ENCODE data around the gene XXYLT1. TPM values are rescaled to one million over a fixed set of nuclear protein-coding genes. Genes with fewer than 3 reads are reported as not detected.

The XXYLT1 gene
- total and polyA plus RNA-seq, 10 of the 15 experiments (the other 5 are each of a cell fraction or from before 2014, with no cell fraction given), result 1.2 to 14.2 (median 9.3) TPM

DNA sequence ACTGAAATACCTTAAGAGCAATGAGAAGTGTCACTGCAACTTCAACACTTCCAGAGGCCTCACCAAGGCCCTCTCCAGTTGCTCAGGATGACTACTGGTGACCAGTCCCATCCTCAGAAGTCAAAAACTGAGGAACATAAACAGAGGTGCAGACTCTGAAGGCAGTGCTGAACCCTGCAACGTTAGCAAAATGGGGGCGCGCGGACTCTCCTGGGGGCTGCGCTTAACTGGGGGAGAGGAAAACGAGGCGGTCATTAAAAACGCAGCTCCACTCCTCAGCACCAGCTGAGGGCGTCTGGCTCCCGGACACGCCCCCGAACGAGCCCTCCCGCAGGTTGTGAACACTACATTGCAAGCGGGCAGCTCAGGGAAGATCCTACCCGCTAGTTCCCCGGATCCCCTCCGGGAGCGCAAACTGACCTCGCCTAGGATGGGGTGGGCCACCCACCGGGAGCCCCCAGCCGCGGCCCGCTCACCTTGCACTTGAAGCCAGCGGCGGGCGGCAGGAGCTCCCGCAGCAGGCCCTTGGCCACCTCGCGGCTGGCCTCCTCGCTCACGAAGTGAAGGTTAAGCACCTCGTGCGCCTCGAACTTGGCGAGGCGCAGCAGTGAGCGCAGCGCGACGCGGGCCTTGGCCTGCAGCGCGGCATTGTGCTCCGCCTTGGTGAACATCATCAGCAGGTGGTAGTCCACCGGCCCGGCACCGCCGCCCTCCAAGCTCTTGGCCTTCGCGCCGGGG is 711 bp downstream of the XXYLT1 start (continued):
- no peak; the same call in 1 of the 2 replicates for TF ChIP-seq SIN3A (IDR thresholded peaks at IDR 0.05; ENCODE audit: low read depth, low read length)

DNA sequence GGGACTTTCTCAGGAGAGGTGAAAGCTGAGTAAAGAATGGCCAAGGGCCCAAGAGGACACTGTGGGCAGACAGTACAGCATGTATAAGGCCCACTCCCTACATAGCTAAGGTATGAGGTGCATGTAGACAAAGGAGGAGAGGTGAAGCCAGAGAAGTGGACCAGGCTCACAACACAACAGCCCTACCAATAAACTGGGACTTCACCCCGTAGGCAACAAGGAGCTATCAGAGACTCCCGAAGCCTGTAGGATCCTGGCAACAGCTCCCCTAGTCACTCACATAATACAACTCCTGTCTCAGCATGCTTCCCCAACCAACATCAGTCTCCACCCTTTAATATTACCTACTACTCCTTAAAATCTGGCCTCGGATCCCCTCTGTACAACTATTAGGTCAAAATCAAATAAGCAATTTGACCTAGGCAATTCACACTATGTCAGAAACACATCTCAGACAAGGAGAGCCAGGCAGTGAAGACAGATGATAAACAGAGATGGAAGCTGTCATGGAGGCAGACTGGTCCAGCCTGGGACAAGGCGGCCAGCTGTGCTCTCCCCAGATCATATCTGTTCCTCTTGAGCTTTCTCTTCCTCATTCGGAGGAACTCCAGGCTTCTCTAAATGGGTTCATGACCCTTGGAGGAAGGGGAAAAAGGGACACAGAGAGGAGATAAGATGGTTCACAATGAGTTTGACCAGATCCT is 1.4 kb downstream of the XXYLT1 start:
- peak overlapping the region; percentile 85 for H3K4me3 ChIP-seq
- TSS peak; percentile 35 for BruUV-seq (replicated peaks)
- intact Hi-C loops (cut with micrococcal nuclease; ENCODE audit: unreplicated experiment) (loop anchor here (2.0 to 10.0 kb wide), 3 partner anchors 173 to 935 kb away; partner anchors contain the start of gene ACAP2), in situ Hi-C loops (cut with MboI) (loop anchor here (5.0 to 10.0 kb wide), 2 partner anchors 255 to 597 kb away; partner anchors contain the start of gene LSG1)
- peaks cover 10% of the 10 kb centered on the region; the same call in 1 of the 2 replicates for H3K4me1 ChIP-seq (ENCODE audit: control insufficient read depth, insufficient read depth, low read length)
- DNase-seq (ENCODE audit: low read depth, low spot score) (no peak), FAIRE-seq (peak; percentile 27), ATAC-seq (no peak)
- H3K36me3 ChIP-seq (ENCODE audit: control insufficient read depth in 2 of 2, insufficient read depth in 2 of 2, low read length in 1 of 2), result no peaks in the 10 kb centered on the region
- H3K9ac ChIP-seq (ENCODE audit: control insufficient read depth, insufficient read depth, low read length), result peak overlapping the region; percentile 65; the same call in 1 of the 2 replicates
- H2AFZ ChIP-seq (ENCODE audit: control insufficient read depth, low read depth, low read length), result peak overlapping the region; percentile 89; the same call in 1 of the 2 replicates
- H3K27me3 ChIP-seq (replicated peaks in 1 of 2; ENCODE audit: control insufficient read depth in 2 of 2, insufficient read depth in 2 of 2, low read length in 1 of 2), result no peaks in the 10 kb centered on the region
- H4K20me1 ChIP-seq (ENCODE audit: control insufficient read depth, insufficient read depth), result no peaks in the 10 kb centered on the region
- H3K9me3 ChIP-seq (replicated peaks; ENCODE audit: control insufficient read depth, insufficient read depth, low read length), result no peaks in the 10 kb centered on the region
- WGBS (ENCODE audit: insufficient coverage, insufficient replicate concordance, low lambda C conversion rate, missing lambda C conversion rate), result 79% methylated on average over 5 of the region's 5 CpGs
- H3K4me2 ChIP-seq (ENCODE audit: control insufficient read depth, insufficient read depth), result peak overlapping the region; percentile 82
- H3K79me2 ChIP-seq (ENCODE audit: control insufficient read depth, insufficient read depth, low read length), result peaks cover 6% of the 10 kb centered on the region
- CTCF ChIA-PET, result interaction anchor here (0.6 to 3.9 kb wide), 27 partner anchors 8 to 598 kb away, joined by 3 to 179 read pairs (median 7); partner anchors contain the start of genes ACAP2, FAM43A, LSG1 and PPP1R2
- RAD21 ChIA-PET (ENCODE audit: unreplicated experiment), result interaction anchor here (0.8 to 3.5 kb wide), 14 partner anchors 8 to 598 kb away, joined by 3 to 84 read pairs (median 22); partner anchors contain the start of genes ACAP2, LSG1 and PPP1R2
- SMC1A ChIA-PET (ENCODE audit: uncharacterized antibody, unreplicated experiment), result interaction anchor here (1.4 to 4.3 kb wide), 8 partner anchors 119 to 587 kb away, joined by 3 to 66 read pairs (median 20); partner anchors contain the start of genes ACAP2 and PPP1R2
- POLR2A ChIA-PET, result interaction anchor here (0.5 to 2.6 kb wide), 3 partner anchors 9 to 273 kb away, joined by 4 to 7 read pairs (median 4); partner anchors contain the start of gene PPP1R2
- no peak overlapping the region for H3K27ac ChIP-seq (ENCODE audit: control insufficient read depth, insufficient read depth)
- no peak for TF ChIP-seq MTA3 (IDR thresholded peaks at IDR 0.05; ENCODE audit: borderline replicate concordance, low read length)
- TF ChIP-seq HDAC2 (IDR thresholded peaks at IDR 0.05), result no peak
- no peak for TF ChIP-seq STAT3 (IDR thresholded peaks at IDR 0.05; ENCODE audit: low read depth, low read length)
- TF ChIP-seq BCL11A (IDR thresholded peaks at IDR 0.05; ENCODE audit: low read depth, low read length), result no peak
- TF ChIP-seq, protein P1, sequence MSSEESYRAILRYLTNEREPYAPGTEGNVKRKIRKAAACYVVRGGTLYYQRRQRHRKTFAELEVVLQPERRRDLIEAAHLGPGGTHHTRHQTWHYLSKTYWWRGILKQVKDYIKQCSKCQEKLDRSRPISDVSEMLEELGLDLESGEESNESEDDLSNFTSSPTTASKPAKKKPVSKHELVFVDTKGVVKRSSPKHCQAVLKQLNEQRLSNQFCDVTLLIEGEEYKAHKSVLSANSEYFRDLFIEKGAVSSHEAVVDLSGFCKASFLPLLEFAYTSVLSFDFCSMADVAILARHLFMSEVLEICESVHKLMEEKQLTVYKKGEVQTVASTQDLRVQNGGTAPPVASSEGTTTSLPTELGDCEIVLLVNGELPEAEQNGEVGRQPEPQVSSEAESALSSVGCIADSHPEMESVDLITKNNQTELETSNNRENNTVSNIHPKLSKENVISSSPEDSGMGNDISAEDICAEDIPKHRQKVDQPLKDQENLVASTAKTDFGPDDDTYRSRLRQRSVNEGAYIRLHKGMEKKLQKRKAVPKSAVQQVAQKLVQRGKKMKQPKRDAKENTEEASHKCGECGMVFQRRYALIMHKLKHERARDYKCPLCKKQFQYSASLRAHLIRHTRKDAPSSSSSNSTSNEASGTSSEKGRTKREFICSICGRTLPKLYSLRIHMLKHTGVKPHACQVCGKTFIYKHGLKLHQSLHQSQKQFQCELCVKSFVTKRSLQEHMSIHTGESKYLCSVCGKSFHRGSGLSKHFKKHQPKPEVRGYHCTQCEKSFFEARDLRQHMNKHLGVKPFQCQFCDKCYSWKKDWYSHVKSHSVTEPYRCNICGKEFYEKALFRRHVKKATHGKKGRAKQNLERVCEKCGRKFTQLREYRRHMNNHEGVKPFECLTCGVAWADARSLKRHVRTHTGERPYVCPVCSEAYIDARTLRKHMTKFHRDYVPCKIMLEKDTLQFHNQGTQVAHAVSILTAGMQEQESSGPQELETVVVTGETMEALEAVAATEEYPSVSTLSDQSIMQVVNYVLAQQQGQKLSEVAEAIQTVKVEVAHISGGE (CRISPR knock-in tag; IDR thresholded peaks at IDR 0.05), result no peak
- TF ChIP-seq CBX5 (IDR thresholded peaks at IDR 0.05; ENCODE audit: low read depth), result no peak
- TF ChIP-seq CHD4 (IDR thresholded peaks at IDR 0.05), result no peak
- TF ChIP-seq, protein P2, sequence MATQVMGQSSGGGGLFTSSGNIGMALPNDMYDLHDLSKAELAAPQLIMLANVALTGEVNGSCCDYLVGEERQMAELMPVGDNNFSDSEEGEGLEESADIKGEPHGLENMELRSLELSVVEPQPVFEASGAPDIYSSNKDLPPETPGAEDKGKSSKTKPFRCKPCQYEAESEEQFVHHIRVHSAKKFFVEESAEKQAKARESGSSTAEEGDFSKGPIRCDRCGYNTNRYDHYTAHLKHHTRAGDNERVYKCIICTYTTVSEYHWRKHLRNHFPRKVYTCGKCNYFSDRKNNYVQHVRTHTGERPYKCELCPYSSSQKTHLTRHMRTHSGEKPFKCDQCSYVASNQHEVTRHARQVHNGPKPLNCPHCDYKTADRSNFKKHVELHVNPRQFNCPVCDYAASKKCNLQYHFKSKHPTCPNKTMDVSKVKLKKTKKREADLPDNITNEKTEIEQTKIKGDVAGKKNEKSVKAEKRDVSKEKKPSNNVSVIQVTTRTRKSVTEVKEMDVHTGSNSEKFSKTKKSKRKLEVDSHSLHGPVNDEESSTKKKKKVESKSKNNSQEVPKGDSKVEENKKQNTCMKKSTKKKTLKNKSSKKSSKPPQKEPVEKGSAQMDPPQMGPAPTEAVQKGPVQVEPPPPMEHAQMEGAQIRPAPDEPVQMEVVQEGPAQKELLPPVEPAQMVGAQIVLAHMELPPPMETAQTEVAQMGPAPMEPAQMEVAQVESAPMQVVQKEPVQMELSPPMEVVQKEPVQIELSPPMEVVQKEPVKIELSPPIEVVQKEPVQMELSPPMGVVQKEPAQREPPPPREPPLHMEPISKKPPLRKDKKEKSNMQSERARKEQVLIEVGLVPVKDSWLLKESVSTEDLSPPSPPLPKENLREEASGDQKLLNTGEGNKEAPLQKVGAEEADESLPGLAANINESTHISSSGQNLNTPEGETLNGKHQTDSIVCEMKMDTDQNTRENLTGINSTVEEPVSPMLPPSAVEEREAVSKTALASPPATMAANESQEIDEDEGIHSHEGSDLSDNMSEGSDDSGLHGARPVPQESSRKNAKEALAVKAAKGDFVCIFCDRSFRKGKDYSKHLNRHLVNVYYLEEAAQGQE (IDR thresholded peaks at IDR 0.05; ENCODE audit: low read depth, low read length), result no peak
- TF ChIP-seq ZNF24 (IDR thresholded peaks at IDR 0.05), result no peak
- TF ChIP-seq RUNX3 (IDR thresholded peaks at IDR 0.05; ENCODE audit: low read length), result no peak
- no peak for TF ChIP-seq PAX5 (IDR thresholded peaks at IDR 0.05; ENCODE audit: borderline replicate concordance, low read depth, low read length)
